Activated effector memory CD4-positive, alpha-beta T cell treated with Interleukin-2 at 50 U/mL for 16 hours (primary cell): ENCODE results near the gene ATP6V0A4.
"Not testable (repeated sequence)": the region's sequence is repeated elsewhere in the genome, so short reads cannot be mapped to it uniquely, and the experiment has no call there.

Experiments used
- DNase-seq: peaks from one replicate; pipeline ENCODE4 v3.0.0-alpha.2; 2020

The ATP6V0A4 gene

DNA sequence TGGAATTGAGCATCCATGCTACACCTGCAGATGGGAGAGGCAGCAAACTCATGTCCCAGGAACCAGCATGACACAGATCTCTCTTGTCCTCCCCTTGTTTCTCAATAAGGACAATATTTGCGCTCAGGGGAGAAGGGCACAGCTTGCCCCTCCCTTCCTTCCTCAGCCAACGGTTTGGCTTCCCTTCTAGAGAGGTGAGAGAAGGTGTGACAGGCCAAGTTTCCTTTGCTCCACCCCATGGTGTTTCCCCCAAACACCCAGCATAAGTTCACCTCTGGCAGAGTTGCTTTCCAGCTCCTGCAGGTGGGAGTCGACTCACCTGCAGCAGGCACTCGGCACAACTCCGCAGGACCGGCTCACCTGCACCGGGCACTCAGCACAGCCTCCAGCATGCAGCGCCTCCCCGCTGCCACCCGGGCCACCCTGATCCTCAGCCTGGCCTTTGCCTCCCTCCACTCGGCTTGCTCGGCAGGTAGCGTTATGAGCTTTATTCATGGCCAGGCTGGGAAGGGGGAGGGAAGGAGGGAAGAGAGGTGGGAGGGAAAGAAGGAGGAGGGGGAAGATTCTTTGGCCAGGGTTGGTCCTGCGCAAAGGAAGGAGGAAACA, at the start of gene ATP6V0A4, which contains the start of gene TMEM213:
Gene ATP6V0A4 (minus strand): TSS at position 482 of the 606 bp plus-strand sequence. CDS start 26,949 bp downstream, outside the sequence.
Gene TMEM213 (plus strand): TSS at position 280 of the 606 bp plus-strand sequence. CDS start 111 bp downstream, at position 391.
- DNase-seq: no peak

DNA sequence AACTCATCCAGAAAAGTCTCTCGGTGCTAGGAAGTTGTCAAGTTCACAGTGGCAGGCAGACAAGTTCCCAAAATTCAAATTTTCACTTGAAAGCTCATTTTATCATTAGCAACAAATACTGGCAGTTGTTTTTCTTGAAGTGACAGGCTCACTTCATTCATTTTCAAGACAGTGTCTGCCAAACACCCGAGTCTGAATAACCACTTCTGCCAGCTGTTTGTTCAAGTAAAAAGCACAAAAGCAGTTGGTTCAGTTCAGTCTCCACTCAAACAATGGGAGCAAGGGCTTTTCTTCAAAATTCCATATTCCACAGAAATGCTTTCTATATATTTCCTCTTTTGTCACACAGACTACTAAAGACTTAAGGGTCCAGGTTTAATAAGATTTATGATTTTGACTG, 47.7 kb upstream of the ATP6V0A4 start:
- no peak for DNase-seq

DNA sequence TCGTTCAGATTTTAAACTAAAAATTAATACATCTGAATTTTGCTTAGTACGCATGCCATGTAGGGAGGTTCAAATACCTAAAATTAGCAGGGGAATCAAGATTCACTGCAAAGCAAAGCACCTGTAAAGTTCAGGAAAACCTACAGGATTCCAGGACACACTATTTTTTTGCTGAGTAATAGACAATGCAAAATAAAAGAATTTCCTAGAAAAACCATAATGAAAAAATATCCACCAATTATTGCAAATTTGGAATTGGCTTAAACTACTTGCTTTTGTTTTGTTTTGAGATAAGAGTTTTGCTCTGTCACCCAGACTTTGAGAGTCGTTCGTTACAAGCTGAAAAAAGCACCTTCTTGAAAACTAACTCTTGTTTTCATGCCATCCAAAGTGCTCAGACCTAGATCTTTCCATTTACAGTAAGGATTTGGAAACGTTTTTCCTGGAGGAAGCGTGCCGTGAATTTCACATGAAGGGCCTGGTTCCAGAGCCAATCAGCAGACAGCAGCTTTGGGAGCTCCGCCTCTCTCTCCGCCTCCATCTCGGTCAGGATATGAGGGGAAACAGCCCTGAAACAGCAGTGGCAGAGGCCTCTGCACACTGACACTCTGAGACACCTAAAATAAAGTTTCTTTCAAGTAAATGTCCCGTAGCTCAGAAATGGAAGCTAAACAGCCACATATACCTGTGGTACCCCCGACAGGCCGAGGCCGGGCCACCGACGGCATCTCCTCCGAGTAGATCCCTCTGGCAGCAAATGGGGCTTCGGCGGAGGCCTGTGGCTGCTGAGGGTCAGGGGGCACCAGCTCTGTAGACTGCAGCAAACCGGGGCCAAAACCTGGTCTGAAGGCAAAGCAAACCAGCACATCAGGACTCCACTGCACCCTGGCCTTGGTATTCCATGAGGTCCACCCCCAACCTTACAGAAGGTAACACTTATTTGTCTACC, 45.9 kb upstream of the ATP6V0A4 start:
- no peak for DNase-seq

DNA sequence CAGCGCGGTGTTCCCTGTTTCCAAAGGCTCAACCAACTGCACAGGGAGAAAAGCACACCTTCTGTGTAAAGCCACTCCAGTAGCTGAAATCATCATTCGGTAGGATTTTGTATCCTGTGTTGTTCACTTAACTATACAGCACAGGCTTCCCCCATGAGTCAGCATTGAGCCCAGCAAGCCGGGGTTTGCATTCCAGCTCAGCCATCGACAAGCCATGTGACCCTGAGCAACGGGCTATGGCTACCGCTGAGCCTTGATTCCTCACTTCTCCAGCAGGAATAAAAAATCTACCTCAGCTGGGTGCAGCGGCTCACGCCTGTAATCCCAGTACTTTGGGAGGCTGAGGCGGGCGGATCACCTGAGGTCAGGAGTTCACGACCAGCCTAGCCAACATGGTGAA, 44.1 kb upstream of the ATP6V0A4 start:
- DNase-seq: no peak

DNA sequence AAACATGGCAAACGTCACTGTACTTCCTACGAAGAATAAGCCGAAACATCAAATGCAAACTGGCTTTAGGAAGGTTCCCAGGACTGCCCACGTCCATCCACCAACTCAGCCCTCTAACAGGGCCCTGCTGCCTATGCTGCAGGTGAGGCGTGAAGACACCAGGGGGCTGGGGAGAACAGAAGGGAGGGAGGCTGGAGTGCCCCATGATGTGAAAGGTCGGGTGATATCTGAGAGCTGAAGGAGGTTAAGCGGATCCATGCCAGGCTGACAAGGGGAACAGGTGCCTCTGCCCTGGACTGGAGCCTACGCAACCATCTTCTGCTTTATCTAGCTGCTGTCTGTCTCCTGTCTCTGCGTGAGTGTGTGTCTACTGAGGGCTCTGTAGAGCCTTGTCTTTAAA, 40.2 kb upstream of the ATP6V0A4 start:
- no peak for DNase-seq

DNA sequence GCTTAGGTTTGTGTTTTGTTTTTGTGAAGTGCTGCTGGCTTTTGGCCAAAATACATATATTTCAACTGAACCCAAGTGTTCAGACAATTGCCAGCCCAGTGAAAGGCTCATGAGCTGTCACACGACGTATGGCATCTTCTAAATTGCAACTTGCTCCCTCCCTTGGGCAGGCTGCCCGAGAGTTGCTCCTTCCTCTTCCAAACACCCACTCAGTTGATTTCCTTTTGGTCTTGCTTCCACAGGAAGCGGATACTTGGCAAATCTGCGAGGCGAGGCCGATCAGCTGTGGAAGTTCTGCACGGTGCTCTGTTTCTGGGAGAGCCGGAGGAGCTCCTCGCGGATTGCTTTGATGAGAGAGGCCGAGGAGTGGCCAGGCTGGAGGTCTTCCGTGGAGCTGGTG, 39.6 kb upstream of the ATP6V0A4 start:
- no peak for DNase-seq

DNA sequence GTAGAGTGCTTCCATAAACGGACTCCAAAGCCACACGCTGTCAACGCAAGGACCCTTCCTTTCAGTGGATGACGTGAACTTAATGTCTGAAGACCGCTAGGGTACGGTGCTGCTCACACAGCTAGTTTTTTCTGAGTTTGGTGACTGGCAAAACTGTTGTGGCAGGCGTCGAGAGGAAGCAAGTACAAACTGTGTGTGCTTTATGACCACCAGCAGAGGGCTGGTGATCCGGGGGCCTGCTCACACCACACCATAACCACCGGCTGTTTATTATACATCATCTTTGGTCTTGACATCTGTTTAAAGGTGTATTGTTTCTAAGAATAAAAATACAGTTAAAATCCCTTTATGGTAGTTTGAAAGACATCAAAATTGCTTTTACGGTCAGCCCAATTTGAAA, 37.1 kb upstream of the ATP6V0A4 start:
- no peak for DNase-seq

DNA sequence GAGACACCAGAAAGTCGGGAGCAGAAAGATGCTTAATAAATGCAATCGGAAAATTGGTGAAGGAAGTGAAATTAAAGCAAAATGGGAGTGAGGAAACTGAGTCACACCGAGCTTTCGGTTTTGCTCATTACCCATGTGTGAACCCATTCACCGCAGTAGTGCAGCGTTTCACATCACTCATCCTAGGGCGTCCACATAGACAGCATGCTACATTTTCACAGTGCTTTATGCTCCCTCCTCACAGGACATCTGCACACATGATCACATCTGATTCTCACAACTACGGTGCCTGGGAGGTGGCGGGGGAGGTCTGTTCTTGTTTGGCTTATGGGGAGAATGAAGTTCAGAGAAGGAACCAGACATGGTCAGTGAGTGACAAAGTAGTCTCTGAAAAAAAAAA, 36.6 kb upstream of the ATP6V0A4 start:
- no peak for DNase-seq

DNA sequence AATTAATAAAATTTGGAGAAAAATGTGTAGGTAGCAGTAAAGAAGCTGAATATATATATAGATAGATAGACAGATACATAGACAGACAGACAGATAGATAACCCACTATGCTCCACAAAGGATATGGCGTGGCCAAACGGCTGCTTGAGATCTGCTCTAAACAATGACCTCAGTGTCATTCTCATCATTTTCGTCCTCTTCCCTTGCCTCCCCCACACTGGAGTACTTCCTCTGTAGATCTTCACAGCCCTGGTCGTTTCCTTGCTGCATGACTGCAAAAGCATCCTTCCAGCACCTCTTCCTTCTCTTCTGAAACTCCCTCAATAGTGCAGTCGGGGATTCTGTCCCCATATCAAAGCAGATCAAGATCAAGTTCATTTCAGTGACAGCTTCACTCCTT, 35.6 kb upstream of the ATP6V0A4 start:
- no peak for DNase-seq

DNA sequence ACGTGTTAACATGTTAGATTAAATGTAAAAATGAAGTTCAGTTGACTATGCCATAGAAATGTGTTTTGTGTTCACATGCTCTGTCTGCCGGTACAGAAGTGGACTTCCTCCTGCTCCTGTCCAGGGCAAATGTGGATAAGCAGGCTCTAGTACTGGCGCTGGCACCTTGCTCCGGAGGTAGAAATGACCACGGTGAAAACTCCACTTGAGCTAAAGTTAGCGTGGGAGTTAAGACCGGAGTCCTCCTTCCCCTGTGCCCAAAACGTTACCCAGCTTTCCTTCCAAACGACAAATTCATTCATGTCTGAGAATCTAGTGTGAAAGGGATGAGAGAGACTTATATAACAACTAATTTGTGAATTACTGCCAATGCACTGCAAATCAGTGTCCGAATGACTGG, 35.0 kb upstream of the ATP6V0A4 start:
- DNase-seq: no peak

DNA sequence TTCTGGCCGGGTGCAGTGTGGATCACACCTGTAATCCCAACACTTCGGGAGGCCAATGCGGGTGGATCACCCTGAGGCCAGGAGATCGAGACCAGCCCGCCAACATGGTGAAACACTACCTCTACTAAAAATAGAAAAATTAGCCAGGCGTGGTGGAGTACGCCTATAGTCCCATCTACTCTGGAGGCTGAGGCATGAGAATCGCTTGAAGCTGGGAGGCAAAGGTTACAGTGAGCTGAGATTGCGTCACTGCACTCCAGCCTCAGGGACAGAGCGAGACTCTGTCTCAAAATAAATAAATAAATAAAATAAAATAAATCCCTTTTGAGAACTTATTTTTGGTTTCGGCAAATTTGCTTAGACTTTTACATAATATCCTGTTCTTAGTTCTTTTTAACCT, 31.3 kb upstream of the ATP6V0A4 start:
- DNase-seq: no peak

DNA sequence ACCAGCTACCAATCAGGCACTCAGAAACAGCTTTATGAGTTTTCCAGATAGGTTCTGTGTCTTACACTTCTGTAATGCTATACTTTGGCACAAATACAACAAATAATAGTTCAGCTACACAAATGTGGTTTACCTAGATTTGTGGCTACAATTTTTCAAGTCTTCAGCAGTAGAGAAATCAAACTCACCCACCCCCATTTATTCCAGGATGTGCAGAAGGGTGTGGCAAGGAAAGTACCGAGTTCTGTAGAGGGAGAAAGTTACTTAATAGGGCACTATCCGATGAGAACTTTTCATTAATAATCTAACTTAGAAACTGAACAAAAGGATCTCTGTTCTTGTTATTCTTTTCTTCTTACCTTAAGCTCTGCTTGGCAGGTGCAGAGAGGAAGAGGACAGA, 30.3 kb upstream of the ATP6V0A4 start:
- no peak for DNase-seq

DNA sequence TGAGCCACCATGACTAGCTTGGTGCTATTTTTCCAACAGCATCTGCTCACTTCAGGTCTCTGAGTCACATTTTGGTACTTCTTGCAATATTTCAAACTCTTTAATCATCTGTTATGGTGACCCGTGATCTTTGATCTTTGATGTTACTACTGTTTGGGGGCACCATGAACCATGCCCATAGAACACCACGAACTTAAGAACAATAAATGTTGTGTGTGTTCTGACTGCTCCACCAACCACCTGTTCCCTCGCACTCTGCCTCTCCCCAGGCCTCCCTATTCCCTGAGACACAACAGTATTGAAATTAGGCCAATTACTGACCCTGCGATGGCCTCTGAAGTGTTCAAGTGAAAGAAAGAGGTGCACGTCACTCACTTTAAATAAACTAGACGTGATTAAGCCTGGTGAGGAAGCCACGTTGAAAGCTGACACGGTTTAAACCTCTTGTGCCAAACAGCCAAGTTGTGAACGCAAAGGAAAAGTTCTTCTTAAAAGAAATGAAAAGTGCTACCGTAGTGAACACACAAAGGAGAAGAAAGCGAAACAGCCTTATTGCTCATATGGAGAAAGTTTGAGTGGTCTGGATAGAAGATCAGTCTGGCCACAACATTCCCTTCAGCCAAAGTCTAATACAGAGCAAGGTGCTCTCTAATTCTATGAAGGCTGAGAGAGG, 27.2 kb upstream of the ATP6V0A4 start:
- DNase-seq: no peak

DNA sequence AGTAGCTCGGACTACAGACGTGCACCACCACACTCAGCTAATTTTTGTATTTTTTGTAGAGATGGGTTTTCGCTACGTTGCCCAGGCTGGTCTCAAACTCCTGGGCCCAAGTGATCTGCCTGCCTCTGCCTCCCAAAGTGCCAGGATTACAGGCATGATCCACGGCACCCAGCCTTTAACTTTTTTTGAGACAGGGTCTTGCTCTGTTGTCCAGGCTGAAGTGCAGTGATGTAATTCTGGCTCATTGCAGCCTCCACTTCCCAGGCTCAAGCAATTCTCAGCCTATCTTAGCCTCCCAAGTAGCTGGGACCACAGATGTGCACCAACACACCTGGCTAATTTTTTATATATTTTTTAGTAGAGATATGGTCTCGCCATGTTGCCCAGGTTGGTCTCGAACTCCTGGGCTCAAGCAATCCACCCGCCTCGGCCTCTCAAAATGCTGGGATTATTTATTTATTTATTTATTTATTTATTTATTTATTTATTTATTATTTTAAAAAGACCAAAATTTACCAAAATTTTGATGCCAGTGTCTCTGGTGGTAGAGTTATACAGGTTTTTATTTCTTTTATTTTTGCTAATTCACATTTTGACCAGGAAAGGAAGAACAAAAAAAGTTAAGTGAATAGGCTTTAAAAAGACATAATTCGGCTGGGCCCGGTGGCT, 25.0 kb upstream of the ATP6V0A4 start:
- no peak for DNase-seq

DNA sequence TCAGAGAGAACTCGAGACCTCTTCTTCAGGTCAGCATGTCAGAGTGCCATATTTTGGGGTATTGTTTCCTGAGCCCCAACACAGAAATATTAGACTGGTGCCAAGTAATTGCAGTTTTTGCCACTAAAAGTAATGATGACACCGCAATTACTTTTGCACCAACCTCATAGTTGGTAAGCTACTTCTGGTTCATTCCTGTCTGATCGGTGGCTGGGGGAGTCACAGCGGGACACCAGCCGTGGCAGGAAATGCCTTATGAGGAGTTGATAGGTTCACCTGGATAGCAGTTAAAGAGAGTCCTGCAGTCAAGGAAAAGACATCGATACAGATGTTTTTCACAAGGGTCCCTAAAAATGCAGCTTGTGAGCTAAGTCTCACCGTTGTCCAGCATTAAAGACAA, 23.9 kb upstream of the ATP6V0A4 start:
- DNase-seq: no peak

DNA sequence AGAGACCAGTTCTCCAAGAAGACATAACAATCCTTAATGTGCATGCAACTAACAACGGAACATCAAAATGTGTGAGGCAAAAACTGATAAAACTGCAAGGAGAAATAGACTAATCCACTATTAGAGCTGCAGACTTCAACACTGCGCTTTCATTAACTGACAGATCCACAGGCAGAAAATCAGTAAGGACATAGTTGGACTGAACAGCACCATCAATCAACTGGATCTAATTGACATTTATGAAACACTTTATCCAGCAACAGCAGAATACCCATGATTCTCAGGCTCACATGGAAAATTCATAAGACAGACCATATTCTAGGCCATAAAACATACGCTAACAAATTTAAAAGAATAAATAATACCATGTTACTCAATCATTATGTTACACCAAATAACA, 21.6 kb upstream of the ATP6V0A4 start:
- DNase-seq: no peak

DNA sequence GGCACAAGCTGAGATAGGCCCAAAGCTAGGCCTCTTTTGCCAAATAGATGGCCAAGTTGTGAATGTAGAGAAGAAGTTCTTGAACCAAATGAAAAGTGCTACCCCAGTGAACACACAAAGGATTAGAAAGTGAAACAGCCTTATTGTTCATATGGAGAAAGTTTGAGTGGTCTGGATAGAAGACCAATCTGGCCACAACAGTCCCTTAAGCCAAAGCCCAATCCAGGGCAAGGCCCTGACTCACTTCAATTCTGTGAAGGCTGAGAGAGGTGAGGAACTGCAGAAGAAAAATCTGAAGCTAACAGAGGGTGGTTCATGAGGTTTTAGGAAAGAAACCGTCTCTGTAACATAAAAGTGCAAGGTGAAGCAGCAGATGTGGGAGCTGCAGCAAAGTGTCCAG, 18.7 kb upstream of the ATP6V0A4 start:
- DNase-seq: no peak

DNA sequence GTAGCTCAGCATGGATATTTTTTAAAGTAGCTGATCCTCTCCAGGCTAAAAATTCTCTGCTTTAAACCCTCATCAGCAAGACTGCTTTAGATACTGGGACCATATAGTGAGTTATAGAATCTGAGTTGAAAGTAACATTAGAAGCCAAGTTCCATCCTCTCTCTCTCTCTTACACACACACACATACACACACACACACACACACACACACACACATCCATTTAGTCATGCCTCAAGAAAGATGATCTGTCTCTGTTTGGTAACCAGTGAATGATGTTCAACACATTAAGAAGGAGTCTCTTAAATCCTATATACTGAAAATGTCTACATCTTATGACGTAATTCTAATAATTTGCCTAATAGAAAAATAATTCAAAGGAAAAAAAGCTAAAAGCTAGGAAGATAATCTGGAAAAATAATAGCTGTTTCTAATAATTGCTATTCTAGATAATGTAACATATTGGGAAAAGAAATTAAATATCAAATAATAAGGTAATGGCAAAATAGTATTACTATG, 16.9 kb upstream of the ATP6V0A4 start:
- DNase-seq: no peak

DNA sequence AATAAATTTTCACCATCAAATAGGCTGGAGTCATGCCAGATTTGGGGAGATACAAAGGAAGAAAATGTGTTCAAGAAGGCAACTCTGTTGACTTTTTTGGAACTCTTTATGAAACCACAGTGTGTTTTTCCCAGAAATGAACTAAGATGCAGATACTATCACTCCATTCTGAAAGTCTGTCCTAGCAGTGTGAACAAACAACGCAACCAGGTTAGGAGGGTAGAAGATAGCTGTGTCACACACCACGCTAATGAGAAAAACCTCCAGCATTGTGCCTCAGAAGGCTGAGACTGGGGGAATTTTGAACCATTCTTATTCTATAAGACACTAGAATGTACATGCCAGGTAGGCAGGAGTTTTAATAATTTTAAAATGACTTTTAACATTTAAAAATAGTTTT, 15.9 kb upstream of the ATP6V0A4 start:
- no peak for DNase-seq

DNA sequence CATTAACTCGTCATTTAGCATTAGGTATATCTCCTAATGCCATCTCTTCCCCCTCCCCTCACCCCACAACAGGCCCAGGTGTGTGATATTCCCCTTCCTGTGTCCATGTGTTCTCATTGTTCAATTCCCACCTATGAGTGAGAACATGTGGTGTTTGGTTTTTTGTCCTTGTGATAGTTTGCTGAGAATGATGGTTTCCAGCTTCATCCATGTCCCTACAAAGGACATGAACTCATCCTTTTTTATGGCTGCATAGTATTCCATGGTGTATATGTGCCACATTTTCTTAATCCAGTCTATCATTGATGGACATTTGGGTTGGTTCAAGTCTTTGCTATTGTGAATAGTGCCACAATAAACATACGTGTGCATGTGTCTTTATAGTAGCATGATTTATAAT, 13.3 kb upstream of the ATP6V0A4 start:
- not testable (repeated sequence) for DNase-seq

DNA sequence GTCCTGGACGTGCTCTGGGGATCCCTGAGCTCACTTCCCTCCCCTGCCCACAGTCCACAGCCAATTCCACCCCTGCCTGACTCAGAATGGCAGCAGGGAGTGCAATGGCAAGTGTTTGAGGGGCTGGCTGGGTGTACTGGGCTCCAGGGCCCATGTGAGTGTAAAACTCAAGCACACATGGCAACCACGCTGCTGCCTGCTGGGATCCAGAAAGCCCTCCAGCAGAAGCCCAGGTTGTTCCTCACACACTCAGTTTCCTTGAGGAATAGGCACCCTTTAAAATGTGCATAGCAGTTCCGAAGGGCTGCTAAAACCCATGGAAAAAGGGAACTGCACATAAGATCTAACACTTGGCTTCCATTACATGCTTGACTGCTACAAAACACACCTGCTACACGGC, 11.3 kb upstream of the ATP6V0A4 start:
- DNase-seq: no peak

DNA sequence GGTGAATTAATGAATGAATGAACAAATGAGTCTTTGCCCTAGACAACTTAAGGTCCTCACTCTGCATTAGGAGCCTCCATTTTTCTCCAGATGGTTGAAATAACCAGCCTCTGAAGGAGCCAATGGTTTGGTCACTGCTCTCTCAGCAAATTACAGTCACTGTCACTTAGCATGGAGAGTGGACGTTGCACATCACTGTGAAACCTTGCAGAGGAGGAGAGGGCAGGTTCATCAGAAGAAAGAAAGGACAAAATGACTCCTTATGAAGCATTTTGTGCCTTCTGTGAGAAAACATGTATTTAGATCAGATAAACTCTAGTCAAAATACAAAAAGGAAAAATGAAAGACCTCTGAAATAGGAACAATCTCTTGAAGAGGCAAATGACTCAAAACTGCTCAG, 6.6 kb upstream of the ATP6V0A4 start:
- no peak for DNase-seq

DNA sequence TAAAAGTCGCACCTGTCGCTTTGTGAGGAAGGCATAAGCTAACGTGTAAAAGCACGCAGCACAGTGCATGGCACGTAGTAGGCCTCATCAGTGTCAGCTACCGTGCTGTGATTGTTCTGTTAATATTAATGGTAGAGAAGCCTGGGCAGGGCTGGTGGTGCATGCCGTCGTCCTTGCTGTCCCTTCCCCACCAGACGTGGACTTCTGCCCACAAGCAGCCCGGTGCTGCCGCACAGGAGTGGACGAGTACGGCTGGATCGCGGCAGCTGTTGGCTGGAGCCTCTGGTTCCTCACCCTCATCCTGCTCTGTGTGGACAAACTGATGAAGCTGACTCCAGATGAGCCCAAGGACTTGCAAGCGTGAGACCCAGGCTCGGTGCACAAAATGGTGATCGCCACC, 4.7 kb upstream of the ATP6V0A4 start:
- no peak for DNase-seq
